Activated B cell treated with CpG ODN at 0.5 μM for 24 hours (primary cell): ENCODE measurements around the gene MIOX. TPM values are rescaled to one million over a fixed set of nuclear protein-coding genes. Genes with fewer than 3 reads are reported as not detected.
A peak's percentile ranks its signal among the peaks of the same experiment; 100 is the strongest.

Experiments used
- ATAC-seq: fragments of 200-7000 bp; cut with Tn5 transposase; one replicate; pipeline ENCODE4 v1.10.0; 2021; ENCODE audit warnings: low read depth, mild to moderate bottlenecking, moderate library complexity
- CTCF ChIA-PET: fragments of 350-600 bp; sonication (Branson Sonifier 250); formaldehyde crosslinking; loops from one replicate; lab custom pipeline; 2021; ENCODE audit warnings: antibody characterized with exemption; lab: Charles Lee
- POLR2A ChIA-PET: fragments of 350-600 bp; sonication (Branson Sonifier 250); formaldehyde crosslinking; loops from one replicate; lab custom pipeline; 2021; ENCODE audit warnings: antibody characterized with exemption; lab: Charles Lee
- DNase-seq: peaks from one replicate; pipeline ENCODE4 v3.0.0; 2022
- H3K27ac Mint-ChIP-seq: one replicate; pipeline ENCODE4 v1.8.0; 2020; ENCODE audit warnings: mixed read lengths
- H3K27me3 Mint-ChIP-seq: one replicate; pipeline ENCODE4 v1.8.0; 2021; ENCODE audit warnings: mixed read lengths
- H3K36me3 Mint-ChIP-seq: one replicate; pipeline ENCODE4 v1.8.0; 2021; ENCODE audit warnings: low read depth, mixed read lengths
- H3K4me1 Mint-ChIP-seq: one replicate; pipeline ENCODE4 v1.8.0; 2021; ENCODE audit warnings: mixed read lengths
- H3K4me3 Mint-ChIP-seq: one replicate; pipeline ENCODE4 v1.8.0; 2020; ENCODE audit warnings: mild to moderate bottlenecking, mixed read lengths
- H3K9me3 Mint-ChIP-seq: one replicate; pipeline ENCODE4 v1.8.0; 2020; ENCODE audit warnings: mixed read lengths
- intact Hi-C: fragments of 100-400 bp; cut with micrococcal nuclease; formaldehyde crosslinking; loops from one replicate; pipeline ENCODE4 v1.15.1; 2024
- total RNA-seq: library from RNA; stranded (reverse); gene quantifications from 2 replicates; pipeline ENCODE4 v1.2.3, GENCODE V29; 2022
- TF ChIP-seq, protein P1 (sequence below): fragments of 200-600 bp; IDR thresholded peaks from one replicate; pipeline ENCODE4 v1.8.0; 2022; ENCODE audit warnings: antibody characterized with exemption, mild to moderate bottlenecking

MIOX gene
- total RNA-seq, 1 donor from 2014 or later = 0.22 TPM

DNA sequence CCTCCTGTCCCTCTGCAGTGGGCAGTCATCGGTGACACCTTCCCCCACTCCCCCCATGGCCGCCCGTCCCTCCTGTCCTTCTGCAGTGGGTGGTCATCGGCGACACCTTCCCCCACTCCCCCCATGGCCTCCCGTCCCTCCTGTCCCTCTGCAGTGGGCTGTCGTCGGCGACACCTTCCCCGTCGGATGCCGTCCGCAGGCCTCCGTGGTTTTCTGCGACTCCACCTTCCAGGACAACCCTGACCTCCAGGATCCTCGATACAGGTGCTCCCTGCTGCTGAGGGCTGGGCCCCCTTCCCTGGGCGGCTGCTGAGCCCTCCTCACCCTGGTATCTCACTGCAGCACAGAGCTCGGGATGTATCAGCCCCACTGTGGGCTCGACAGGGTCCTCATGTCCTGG is 2.2 kb downstream of the MIOX start:
- intact Hi-C loops = no loop called here
- DNase-seq = no peak
- H3K9me3 Mint-ChIP-seq = no peaks in the 10 kb centered on the region
- H3K27me3 Mint-ChIP-seq = no peaks in the 10 kb centered on the region
- no peak for ATAC-seq
- TF ChIP-seq, protein P1, sequence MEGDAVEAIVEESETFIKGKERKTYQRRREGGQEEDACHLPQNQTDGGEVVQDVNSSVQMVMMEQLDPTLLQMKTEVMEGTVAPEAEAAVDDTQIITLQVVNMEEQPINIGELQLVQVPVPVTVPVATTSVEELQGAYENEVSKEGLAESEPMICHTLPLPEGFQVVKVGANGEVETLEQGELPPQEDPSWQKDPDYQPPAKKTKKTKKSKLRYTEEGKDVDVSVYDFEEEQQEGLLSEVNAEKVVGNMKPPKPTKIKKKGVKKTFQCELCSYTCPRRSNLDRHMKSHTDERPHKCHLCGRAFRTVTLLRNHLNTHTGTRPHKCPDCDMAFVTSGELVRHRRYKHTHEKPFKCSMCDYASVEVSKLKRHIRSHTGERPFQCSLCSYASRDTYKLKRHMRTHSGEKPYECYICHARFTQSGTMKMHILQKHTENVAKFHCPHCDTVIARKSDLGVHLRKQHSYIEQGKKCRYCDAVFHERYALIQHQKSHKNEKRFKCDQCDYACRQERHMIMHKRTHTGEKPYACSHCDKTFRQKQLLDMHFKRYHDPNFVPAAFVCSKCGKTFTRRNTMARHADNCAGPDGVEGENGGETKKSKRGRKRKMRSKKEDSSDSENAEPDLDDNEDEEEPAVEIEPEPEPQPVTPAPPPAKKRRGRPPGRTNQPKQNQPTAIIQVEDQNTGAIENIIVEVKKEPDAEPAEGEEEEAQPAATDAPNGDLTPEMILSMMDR = no peak
- ChIA-PET POLR2A (no interaction called here), CTCF (no interaction called here)
- H3K4me1 Mint-ChIP-seq = peaks cover 12% of the 10 kb centered on the region
- no peaks in the 10 kb centered on the region for H3K36me3 Mint-ChIP-seq
- H3K27ac Mint-ChIP-seq = no peak overlapping the region
- H3K4me3 Mint-ChIP-seq = no peak overlapping the region

DNA sequence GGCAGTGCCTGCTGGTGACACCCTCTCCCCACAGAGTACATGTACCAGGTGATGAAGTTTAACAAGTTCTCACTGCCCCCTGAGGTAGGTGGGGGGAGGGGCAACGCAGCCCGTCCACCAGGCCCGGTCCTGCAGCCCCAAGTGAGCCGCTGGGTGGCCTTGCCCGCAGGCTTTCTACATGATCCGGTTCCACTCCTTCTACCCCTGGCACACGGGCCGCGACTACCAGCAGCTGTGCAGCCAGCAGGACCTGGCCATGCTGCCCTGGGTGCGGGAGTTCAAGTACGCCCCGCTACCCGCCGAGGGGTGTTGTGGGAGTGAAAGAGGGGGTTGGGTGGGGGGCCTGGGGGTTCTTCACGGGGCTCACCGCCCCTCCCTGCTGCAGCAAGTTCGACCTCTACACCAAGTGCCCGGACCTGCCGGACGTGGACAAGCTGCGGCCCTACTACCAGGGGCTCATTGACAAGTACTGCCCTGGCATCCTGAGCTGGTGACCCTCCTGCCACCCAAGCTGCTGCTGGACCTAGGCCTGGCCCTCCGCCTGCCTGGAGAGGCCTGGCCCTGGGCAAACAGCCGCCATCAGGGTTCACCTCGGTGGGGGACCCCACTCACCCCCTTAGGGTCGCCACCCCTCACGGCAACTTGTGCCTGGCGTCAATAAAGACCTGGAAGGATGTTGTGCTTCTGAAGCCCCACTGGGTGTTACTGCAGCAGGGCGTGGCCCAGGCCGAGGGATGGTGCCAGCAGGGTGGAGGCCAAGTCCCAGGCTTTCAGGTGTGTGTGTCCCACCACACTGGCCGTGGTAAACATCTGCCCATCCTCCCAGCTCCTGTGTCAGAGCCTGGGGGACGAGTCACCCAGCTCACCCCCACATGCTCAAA is 2.9 kb downstream of the MIOX start:
- ChIA-PET POLR2A (no interaction called here), CTCF (no interaction called here)
- Mint-ChIP-seq H3K4me3 (no peak overlapping the region), H3K4me1 (peaks cover 7% of the 10 kb centered on the region), H3K27ac (no peak overlapping the region), H3K9me3 (no peaks in the 10 kb centered on the region), H3K27me3 (no peaks in the 10 kb centered on the region), H3K36me3 (no peaks in the 10 kb centered on the region)
- ATAC-seq = no peak
- intact Hi-C loops = no loop called here
- TF ChIP-seq, protein P1 = no peak
- no peak for DNase-seq

DNA sequence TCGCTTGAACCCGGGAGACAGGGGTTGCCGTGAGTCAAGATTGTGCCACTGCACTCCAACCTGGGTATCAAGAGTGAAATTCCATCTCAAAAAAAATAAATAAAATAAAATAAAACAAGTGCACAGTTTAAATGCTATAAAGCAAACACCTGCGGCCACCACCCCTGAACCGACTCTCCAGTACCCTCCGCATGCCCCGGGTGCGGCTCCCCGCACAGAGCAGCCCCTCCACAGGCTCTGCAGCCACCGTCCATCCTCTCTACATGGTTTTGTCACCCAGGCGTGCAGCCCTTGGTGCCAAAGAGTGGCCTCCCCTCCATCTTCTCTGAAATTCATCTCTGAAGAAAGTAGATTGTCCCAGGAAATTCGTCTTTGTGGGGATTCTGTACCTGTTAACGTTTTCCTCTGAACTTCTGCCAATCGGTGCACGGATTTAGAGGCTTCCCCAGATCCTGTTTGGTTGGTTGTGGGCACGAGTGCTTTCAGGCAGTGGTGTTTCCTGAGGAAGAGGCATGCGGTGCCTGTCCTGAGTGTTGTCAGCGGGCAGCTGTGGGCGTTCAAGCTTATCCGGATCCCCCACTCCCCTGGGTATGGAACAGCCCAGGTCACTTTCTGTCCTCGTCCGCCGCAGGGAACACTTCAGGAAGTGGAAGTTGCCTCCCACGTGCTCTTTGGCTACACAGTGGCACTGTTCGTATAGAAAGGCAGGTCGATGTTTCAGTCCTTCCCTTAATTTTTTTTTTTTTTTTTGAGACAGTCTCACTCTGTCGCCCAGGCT is 4.1 kb downstream of the MIOX start:
- POLR2A ChIA-PET = interaction anchor here (1.2 kb wide), 2 partner anchors 12 to 20 kb away, joined by 4 to 9 read pairs; no protein-coding TSS in a partner anchor
- no peaks in the 10 kb centered on the region for H3K36me3 Mint-ChIP-seq
- H3K27me3 Mint-ChIP-seq = no peaks in the 10 kb centered on the region
- ATAC-seq (peak; percentile 25), DNase-seq (no peak)
- intact Hi-C loops = no loop called here
- CTCF ChIA-PET = no interaction called here
- no peaks in the 10 kb centered on the region for H3K9me3 Mint-ChIP-seq
- TF ChIP-seq, protein P1 = no peak
- H3K4me1 Mint-ChIP-seq = peaks cover 7% of the 10 kb centered on the region
- no peak overlapping the region for H3K27ac Mint-ChIP-seq
- H3K4me3 Mint-ChIP-seq = peak overlapping the region; percentile 38

DNA sequence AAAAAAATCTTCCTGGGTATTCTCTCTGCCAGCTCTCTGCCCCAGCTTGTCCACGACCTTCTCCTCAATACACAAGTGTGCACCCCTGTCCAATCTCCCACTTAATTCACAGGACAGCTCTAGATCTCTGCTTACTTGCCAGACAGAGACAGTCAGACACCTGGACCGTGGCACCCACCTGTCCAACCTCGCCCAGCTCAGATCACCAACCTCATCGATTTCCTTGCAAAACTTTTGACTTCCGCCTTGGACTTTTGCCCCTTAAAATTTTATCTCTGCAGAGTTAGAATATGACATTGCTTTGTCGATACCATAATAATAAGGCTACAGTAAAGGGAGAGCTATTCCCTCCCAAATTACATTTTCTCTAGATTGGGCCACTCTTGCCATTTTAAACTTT is 10.4 kb downstream of the MIOX start:
- no peak overlapping the region for H3K4me3 Mint-ChIP-seq
- no peaks in the 10 kb centered on the region for H3K9me3 Mint-ChIP-seq
- H3K27me3 Mint-ChIP-seq = no peaks in the 10 kb centered on the region
- intact Hi-C loops = loop anchor here (5.0 kb wide), 2 partner anchors 40 to 100 kb away; no protein-coding TSS in a partner anchor
- no peak overlapping the region for H3K27ac Mint-ChIP-seq
- ATAC-seq = no peak
- ChIA-PET CTCF (interaction anchor here (1.0 to 2.6 kb wide), 9 partner anchors 11 to 241 kb away, joined by 3 to 14 read pairs (median 4); partner anchors contain the start of genes LMF2, NCAPH2 and SCO2), POLR2A (interaction anchor here (0.7 to 1.6 kb wide), 3 partner anchors 27 to 52 kb away, joined by 4 to 6 read pairs (median 6); no protein-coding TSS in a partner anchor)
- TF ChIP-seq, protein P1 = no peak
- H3K4me1 Mint-ChIP-seq = peaks cover 3% of the 10 kb centered on the region
- no peak for DNase-seq
- no peaks in the 10 kb centered on the region for H3K36me3 Mint-ChIP-seq
